ENCODE measurements around the gene EME1. TPM values are rescaled to one million over a fixed set of nuclear protein-coding genes. Genes with fewer than 3 reads are reported as not detected.

The EME1 gene
- total and polyA plus RNA-seq, 2 of the 13 experiments (the other 11 are each of a cell fraction or from before 2014, with no cell fraction given), result 20.7 to 24.6 TPM

- TF ChIP-seq FOXP4 (CRISPR knock-in tag; IDR thresholded peaks at IDR 0.05) (peak; percentile 74), HMG20B (CRISPR knock-in tag; conservative IDR thresholded peaks at IDR 0.05) (peak; percentile 17; the same call in 1 of the 2 replicates), ZBTB14 (CRISPR knock-in tag; IDR thresholded peaks at IDR 0.05) (no peak), ZNF614 (CRISPR knock-in tag; IDR thresholded peaks at IDR 0.05; ENCODE audit: borderline replicate concordance) (peak; percentile 89), IRF2 (CRISPR knock-in tag; IDR thresholded peaks at IDR 0.05) (peak; percentile 81), ZFYVE20 (CRISPR knock-in tag; IDR thresholded peaks at IDR 0.05; ENCODE audit: borderline replicate concordance, low read depth) (no peak), HNF1A (IDR thresholded peaks at IDR 0.05; ENCODE audit: low read depth) (0 out of 2 replicates have a peak, but pooled peaks have one; percentile 16), HNF1A (CRISPR knock-in tag; IDR thresholded peaks at IDR 0.05; ENCODE audit: borderline replicate concordance) (peak; percentile 51; the same call in 1 of the 2 replicates), MED1 (CRISPR knock-in tag; IDR thresholded peaks at IDR 0.05) (peak; percentile 63), NFRKB (IDR thresholded peaks at IDR 0.05) (no peak), ATF1 (CRISPR knock-in tag; IDR thresholded peaks at IDR 0.05) (peak; percentile 72), ZNF792 (CRISPR knock-in tag; IDR thresholded peaks at IDR 0.05) (peak; percentile 94), HNF4G (IDR thresholded peaks at IDR 0.05; ENCODE audit: borderline replicate concordance, low read depth, low read length) (peak; percentile 33; the same call in 1 of the 2 replicates), HNF4G (CRISPR knock-in tag; IDR thresholded peaks at IDR 0.05; ENCODE audit: borderline replicate concordance, low read depth) (no peak), SALL1 (CRISPR knock-in tag; IDR thresholded peaks at IDR 0.05) (peak; percentile 95), SSRP1 (CRISPR knock-in tag; IDR thresholded peaks at IDR 0.05) (peak; percentile 38; the same call in 1 of the 2 replicates)
- TF ChIP-seq, protein P1, sequence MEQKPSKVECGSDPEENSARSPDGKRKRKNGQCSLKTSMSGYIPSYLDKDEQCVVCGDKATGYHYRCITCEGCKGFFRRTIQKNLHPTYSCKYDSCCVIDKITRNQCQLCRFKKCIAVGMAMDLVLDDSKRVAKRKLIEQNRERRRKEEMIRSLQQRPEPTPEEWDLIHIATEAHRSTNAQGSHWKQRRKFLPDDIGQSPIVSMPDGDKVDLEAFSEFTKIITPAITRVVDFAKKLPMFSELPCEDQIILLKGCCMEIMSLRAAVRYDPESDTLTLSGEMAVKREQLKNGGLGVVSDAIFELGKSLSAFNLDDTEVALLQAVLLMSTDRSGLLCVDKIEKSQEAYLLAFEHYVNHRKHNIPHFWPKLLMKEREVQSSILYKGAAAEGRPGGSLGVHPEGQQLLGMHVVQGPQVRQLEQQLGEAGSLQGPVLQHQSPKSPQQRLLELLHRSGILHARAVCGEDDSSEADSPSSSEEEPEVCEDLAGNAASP (CRISPR knock-in tag; IDR thresholded peaks at IDR 0.05; ENCODE audit: borderline replicate concordance), result peak; percentile 56; the same call in 1 of the 2 replicates
- TF ChIP-seq, protein P2, sequence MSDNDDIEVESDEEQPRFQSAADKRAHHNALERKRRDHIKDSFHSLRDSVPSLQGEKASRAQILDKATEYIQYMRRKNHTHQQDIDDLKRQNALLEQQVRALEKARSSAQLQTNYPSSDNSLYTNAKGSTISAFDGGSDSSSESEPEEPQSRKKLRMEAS (IDR thresholded peaks at IDR 0.05), result peak; percentile 78
Observed at GRCh38 chr17:50423553-50424159, 50.6 kb downstream of the EME1 start (continued).
